Measurements from ENCODE around the gene JUNB.

Gene JUNB

DNA sequence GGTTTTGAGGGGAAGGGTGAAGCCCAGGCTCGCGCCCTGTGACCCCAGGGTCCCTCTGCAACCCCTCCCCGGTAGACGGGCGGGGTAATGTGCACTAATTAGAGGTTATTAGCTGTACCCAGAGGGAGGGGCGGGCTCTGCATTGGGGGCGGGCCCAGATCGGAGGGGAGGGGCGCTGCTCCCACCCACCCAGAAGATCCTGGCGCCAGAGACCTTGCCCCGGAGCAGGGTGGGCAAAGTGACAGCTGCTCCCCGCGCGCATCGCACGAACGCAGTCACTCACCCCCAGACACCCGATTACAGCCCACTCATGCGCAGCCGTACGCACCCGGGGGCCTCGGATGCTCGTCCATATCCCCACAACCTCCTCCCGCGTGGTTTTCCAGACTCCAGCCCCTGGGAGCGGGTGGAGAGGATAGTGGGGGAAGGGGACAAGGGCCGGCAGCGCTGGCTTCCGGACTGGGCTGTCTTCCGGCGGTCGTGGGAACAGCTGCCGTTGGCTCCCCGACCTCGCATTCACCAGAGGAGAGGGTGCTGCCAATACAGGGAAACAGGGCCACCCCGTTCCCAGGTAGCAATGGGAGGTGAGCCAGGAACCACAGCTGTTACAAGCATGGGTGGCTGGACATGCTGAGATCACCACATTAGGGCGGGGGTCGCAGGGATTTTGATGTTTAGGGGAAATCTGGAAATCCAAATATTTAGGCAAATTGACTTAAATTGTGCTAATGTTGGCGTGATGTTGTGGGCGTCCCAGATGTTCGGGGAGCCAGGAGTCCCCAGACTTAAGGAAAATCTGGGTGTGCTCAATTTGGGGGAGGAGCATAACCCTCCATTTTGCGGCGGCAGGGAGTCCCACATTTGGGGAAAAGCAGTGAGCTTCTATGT, 13.0 kb upstream of the JUNB start:
- ChIA-PET CTCF (interaction anchor here (0.6 to 11.6 kb wide), 15 partner anchors 9 to 718 kb away, joined by 3 to 399 read pairs (median 5); partner anchors contain the start of genes JUNB, PRDX2, RNASEH2A and THSD8), POLR2A (interaction anchor here (0.6 to 3.9 kb wide), 5 partner anchors 11 to 166 kb away, joined by 3 to 110 read pairs (median 5); partner anchors contain the start of gene JUNB)
- TF ChIP-seq, protein P1, sequence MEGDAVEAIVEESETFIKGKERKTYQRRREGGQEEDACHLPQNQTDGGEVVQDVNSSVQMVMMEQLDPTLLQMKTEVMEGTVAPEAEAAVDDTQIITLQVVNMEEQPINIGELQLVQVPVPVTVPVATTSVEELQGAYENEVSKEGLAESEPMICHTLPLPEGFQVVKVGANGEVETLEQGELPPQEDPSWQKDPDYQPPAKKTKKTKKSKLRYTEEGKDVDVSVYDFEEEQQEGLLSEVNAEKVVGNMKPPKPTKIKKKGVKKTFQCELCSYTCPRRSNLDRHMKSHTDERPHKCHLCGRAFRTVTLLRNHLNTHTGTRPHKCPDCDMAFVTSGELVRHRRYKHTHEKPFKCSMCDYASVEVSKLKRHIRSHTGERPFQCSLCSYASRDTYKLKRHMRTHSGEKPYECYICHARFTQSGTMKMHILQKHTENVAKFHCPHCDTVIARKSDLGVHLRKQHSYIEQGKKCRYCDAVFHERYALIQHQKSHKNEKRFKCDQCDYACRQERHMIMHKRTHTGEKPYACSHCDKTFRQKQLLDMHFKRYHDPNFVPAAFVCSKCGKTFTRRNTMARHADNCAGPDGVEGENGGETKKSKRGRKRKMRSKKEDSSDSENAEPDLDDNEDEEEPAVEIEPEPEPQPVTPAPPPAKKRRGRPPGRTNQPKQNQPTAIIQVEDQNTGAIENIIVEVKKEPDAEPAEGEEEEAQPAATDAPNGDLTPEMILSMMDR (IDR thresholded peaks at IDR 0.05; ENCODE audit: control extremely low read depth, extremely low read depth, low read depth, missing control alignments) = no peak
- peak; percentile 61 for DNase-seq (ENCODE audit: extremely low spot score)

DNA sequence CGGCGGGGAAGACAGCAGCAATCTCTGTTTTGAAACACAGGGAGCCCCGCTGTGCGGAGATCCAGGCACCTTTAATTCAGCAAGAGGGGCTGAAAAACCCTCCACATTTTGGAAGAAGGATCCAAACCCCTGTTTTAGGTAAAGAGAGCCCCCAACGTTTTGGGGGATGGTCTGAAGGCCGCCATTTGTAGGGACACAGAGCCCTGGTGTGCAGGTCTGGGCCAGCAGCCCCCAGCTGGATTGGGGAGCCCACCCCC, 12.5 kb upstream of the JUNB start:
- ChIA-PET POLR2A (interaction anchor here (0.6 to 3.9 kb wide), 4 partner anchors 10 to 165 kb away, joined by 5 to 110 read pairs (median 7); partner anchors contain the start of gene JUNB), CTCF (interaction anchor here (0.9 to 11.6 kb wide), 9 partner anchors 9 to 101 kb away, joined by 3 to 399 read pairs (median 54); partner anchors contain the start of genes JUNB, PRDX2, RNASEH2A and THSD8)
- DNase-seq (ENCODE audit: extremely low spot score) = no peak
- TF ChIP-seq, protein P1 (IDR thresholded peaks at IDR 0.05; ENCODE audit: control extremely low read depth, extremely low read depth, low read depth, missing control alignments) = no peak

DNA sequence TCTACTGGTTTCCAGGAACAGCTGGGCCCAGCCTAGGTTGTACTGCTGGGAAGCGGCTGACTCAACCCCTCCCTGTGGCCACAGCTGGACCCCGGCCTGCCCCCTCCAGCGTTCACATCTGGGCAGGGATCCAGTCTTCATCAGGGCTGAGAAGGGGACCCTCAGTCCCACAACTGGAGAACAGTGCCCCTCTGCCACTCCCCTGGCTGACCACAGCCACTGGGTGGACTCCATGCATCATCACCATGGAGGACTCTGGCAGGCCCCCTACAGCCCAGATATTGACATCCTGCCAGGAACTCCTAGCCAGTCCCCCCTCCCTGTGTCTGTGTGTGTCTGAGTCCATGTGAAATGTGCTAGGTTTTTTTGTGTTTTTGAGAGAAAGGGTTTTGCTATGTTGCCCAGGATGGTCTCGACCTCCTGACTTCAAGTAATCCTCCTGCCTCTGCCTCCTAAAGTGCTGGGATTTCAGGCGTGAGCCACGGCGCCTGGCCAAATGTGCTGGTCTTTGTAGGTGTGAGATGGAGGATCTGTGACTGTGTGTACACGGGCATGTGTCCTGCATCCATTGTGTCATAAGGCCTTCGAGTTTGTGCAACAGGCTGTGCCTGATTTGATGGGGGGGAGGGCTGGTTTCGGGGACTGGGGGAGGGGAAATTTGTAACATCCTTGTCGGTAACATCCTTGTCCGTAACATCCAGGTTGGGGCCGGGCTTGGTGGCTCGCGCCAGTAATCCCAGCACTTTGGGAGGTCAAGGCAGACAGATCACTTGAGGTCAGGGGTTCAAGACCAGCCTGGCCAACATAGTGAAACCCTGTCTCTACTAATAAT, 11.9 kb upstream of the JUNB start:
- ChIA-PET CTCF (interaction anchor here (1.1 to 11.6 kb wide), 8 partner anchors 8 to 102 kb away, joined by 3 to 399 read pairs (median 58); partner anchors contain the start of genes JUNB, PRDX2, RNASEH2A and THSD8), POLR2A (interaction anchor here (0.6 to 3.9 kb wide), 4 partner anchors 10 to 165 kb away, joined by 5 to 110 read pairs (median 7); partner anchors contain the start of gene JUNB)
- no peak for DNase-seq (ENCODE audit: extremely low spot score)
- TF ChIP-seq, protein P1 (IDR thresholded peaks at IDR 0.05; ENCODE audit: control extremely low read depth, extremely low read depth, low read depth, missing control alignments) = peak; percentile 10

DNA sequence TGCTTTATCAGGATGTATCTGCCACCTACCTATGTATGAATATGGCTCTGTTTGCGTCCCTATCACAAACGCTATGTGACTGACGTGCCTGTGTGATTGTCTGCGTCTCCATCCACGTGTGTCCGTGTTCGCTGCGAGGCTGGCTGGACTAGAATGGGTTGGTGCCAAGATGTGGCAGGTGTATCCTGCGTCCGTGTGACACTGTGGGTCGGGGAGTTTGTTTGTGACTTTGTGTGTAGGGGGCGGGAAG, 9.2 kb upstream of the JUNB start:
- DNase-seq (ENCODE audit: extremely low spot score) = no peak
- TF ChIP-seq, protein P1 (IDR thresholded peaks at IDR 0.05; ENCODE audit: control extremely low read depth, extremely low read depth, low read depth, missing control alignments) = no peak
- CTCF ChIA-PET = interaction anchor here (11.6 kb wide), 1 partner anchor 16 kb away, joined by 399 read pairs; the partner anchor contains the start of genes JUNB, PRDX2, RNASEH2A and THSD8
- POLR2A ChIA-PET = interaction anchor here (1.2 to 2.0 kb wide), 2 partner anchors 10 to 14 kb away, joined by 4 to 70 read pairs; partner anchors contain the start of gene JUNB

DNA sequence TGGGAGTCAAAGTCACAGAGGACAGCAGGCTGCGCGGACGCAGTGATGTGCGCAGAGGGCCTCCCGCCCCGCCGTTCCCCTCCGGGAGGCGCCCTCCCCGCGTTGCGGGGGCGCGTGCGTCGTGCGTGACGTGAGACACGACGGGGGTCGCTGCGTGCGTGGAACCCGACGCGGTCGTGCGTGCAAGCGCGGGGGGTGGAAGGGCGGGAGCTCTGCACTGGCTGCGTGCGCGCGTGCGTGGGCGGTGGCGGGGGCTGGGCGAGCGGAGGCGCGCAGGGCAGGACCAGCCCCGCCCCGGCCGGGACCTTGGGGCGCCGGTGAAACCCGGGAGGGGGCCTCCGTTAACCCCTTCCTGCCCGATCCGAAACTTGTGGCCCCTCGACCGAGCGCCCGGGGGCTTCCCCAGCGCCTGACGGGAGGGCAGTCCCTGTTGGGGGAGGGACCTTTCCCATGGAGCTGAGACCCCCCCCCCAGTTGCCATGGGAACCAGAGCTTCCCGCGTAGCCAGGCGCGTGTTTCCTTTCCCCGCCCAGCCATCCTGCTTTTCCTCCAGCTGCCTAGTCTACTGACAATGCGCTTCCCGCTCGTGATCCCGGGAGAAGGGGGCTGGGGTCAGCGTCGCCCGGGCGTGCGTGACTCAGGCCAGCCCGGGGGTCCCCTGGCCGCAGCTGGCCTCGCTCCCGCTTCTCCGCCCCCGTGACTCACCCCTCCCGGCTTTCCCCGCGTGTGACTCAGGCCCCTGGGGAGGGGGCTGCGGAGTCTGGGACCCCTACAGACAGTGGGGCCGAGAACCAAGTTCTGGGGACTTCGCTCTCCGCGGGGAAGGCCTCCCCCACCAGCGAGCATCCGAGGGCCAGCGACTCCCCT, 8.6 kb upstream of the JUNB start:
- CTCF ChIA-PET = interaction anchor here (1.0 to 11.6 kb wide), 2 partner anchors 16 to 22 kb away, joined by 6 to 399 read pairs; partner anchors contain the start of genes JUNB, PRDX2, RNASEH2A and THSD8
- TF ChIP-seq, protein P1 (IDR thresholded peaks at IDR 0.05; ENCODE audit: control extremely low read depth, extremely low read depth, low read depth, missing control alignments) = peak; percentile 7
- DNase-seq (ENCODE audit: extremely low spot score) = peak; percentile 82
- POLR2A ChIA-PET = interaction anchor here (1.2 to 2.0 kb wide), 2 partner anchors 9 to 13 kb away, joined by 4 to 70 read pairs; partner anchors contain the start of gene JUNB
